WTC11 (cell line): ENCODE results near the gene C1QTNF6. TPM values are rescaled to one million over a fixed set of nuclear protein-coding genes. Genes with fewer than 3 reads are reported as not detected.

Experiments
- ATAC-seq: fragments of 200-7000 bp; cut with Tn5 transposase; 2 replicates; pipeline ENCODE4 v1.10.0; 2021; ENCODE audit warnings: mild to moderate bottlenecking, moderate library complexity
- CTCF ChIA-PET: fragments of 300-600 bp; sonication (Branson Sonifier 250); formaldehyde crosslinking; loops from one replicate; lab custom pipeline; 2021; ENCODE audit warnings: antibody characterized with exemption; lab: Charles Lee
- POLR2A ChIA-PET: fragments of 350-600 bp; sonication (Branson Sonifier 250); formaldehyde crosslinking; loops from one replicate; lab custom pipeline; 2021; ENCODE audit warnings: antibody characterized with exemption; lab: Charles Lee
- DNase-seq: peaks from one replicate; pipeline ENCODE4 v3.0.0; 2021; ENCODE audit warnings: low spot score
- H3K27ac Mint-ChIP-seq: 2 replicates; pipeline ENCODE4 v1.8.0; 2021; ENCODE audit warnings: mixed read lengths
- H3K27me3 Mint-ChIP-seq: 2 replicates; pipeline ENCODE4 v1.8.0; 2021; ENCODE audit warnings: low read depth, mild to moderate bottlenecking, moderate library complexity, mixed read lengths
- H3K36me3 Mint-ChIP-seq: 2 replicates; pipeline ENCODE4 v1.8.0; 2021; ENCODE audit warnings: mixed read lengths
- H3K4me1 Mint-ChIP-seq: 2 replicates; pipeline ENCODE4 v1.8.0; 2022; ENCODE audit warnings: mixed read lengths
- H3K4me3 Mint-ChIP-seq: 2 replicates; pipeline ENCODE4 v1.8.0; 2021; ENCODE audit warnings: mild to moderate bottlenecking, moderate library complexity, mixed read lengths
- H3K9me3 Mint-ChIP-seq: 2 replicates; pipeline ENCODE4 v1.8.0; 2021; ENCODE audit warnings: mixed read lengths
- CREB1 ChIP-seq: sonication (generic); formaldehyde crosslinking; IDR thresholded peaks from 2 replicates; pipeline ENCODE4 v1.8.0; 2023; ENCODE audit warnings: mild to moderate bottlenecking, missing genetic modification reagents
- JAZF1 ChIP-seq: fragments of 250-450 bp; sonication (Bioruptor Pico); IDR thresholded peaks from 2 replicates; pipeline ENCODE4 v1.9.0; 2021; ENCODE audit warnings: moderate library complexity, mild to moderate bottlenecking, inconsistent platforms
- NFATC4 ChIP-seq: fragments of 250-450 bp; sonication (Bioruptor Pico); IDR thresholded peaks from 2 replicates; pipeline ENCODE4 v1.9.0; 2021; ENCODE audit warnings: mild to moderate bottlenecking
- NFYB ChIP-seq: sonication (generic); formaldehyde crosslinking; conservative IDR thresholded peaks from 2 replicates; pipeline ENCODE4 v1.8.0; 2022; ENCODE audit warnings: low read depth, missing genetic modification reagents
- NR3C1 ChIP-seq: sonication (generic); formaldehyde crosslinking; conservative IDR thresholded peaks from 2 replicates; pipeline ENCODE4 v1.8.1; 2023; ENCODE audit warnings: low read depth, mild to moderate bottlenecking, missing genetic modification reagents
- ZBTB21 ChIP-seq: sonication (generic); formaldehyde crosslinking; IDR thresholded peaks from 2 replicates; pipeline ENCODE4 v1.8.1; 2023; ENCODE audit warnings: mild to moderate bottlenecking, missing genetic modification reagents, borderline replicate concordance
- ZNF219 ChIP-seq: sonication (generic); formaldehyde crosslinking; IDR thresholded peaks from 2 replicates; pipeline ENCODE4 v1.8.0; 2023; ENCODE audit warnings: missing genetic modification reagents, mild to moderate bottlenecking, borderline replicate concordance
- ZNF232 ChIP-seq: sonication (generic); formaldehyde crosslinking; IDR thresholded peaks from 2 replicates; pipeline ENCODE4 v1.8.0; 2022; ENCODE audit warnings: mild to moderate bottlenecking, missing genetic modification reagents
- total RNA-seq: library from RNA; stranded (reverse); gene quantifications from 3 replicates; pipeline ENCODE4 v1.2.3, GENCODE V29; 2021
- TF ChIP-seq, protein P1 (sequence below): fragments of 250-450 bp; sonication (Bioruptor Pico); conservative IDR thresholded peaks from 2 replicates; pipeline ENCODE4 v1.9.0; 2021; ENCODE audit warnings: mild to moderate bottlenecking
- TF ChIP-seq, protein P2 (sequence below): fragments of 250-450 bp; sonication (Bioruptor Pico); IDR thresholded peaks from 2 replicates; pipeline ENCODE4 v1.9.0; 2021; ENCODE audit warnings: mild to moderate bottlenecking, borderline replicate concordance
- TF ChIP-seq, protein P3 (sequence below): sonication (generic); formaldehyde crosslinking; IDR thresholded peaks from 2 replicates; pipeline ENCODE4 v1.8.1; 2022; ENCODE audit warnings: low read depth, missing genetic modification reagents, borderline replicate concordance
- TF ChIP-seq, protein P4 (sequence below): sonication (generic); formaldehyde crosslinking; IDR thresholded peaks from 2 replicates; pipeline ENCODE4 v1.8.1; 2023; ENCODE audit warnings: mild to moderate bottlenecking, missing genetic modification reagents, moderate library complexity
- TF ChIP-seq, protein P5 (sequence below): fragments of 250-450 bp; sonication (Bioruptor Pico); IDR thresholded peaks from 2 replicates; pipeline ENCODE4 v1.9.0; 2021; ENCODE audit warnings: mild to moderate bottlenecking

Gene C1QTNF6
- total RNA-seq, 1 experiment from 2014 or later = 5.9 TPM

DNA sequence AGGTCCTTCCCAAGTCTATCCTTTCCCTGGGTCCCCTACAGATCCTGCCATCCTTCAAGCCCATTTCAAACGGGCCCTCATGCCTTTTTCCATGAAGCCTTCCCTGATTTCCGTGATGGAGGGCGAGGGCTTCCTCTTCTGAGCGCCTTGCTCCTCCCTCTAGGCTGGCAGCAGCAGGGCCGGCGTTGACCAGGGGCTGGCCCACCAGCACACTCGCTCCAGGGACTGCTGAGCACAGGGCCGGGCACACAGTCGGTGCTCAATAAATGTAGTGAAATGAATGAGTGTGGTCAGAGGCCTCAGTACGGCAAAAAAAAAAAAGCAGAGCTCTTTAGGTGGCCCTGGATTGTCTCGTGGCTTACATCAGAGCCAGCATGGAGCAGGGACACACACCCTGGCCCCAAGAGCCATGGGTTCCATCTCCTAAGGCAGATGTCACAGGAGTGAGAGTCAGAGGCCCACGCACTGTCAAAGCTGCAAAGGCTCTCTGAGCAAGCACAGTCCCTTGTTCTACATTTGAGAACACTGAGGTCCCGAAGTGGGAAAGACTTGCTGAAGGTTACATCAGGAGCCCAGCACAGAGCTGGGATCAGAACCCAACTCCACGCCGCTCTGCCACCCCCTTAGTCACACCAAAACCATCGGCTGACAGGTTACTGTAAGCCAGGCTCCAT, 41.4 kb downstream of the C1QTNF6 start:
- Mint-ChIP-seq H3K9me3 (peaks cover 11% of the 10 kb centered on the region), H3K27ac (no peak overlapping the region), H3K4me1 (peaks cover 15% of the 10 kb centered on the region)
- no peak for DNase-seq
- CTCF ChIA-PET = interaction anchor here (0.6 to 2.2 kb wide), 7 partner anchors 20 to 1717 kb away, joined by 3 to 13 read pairs (median 5); no protein-coding TSS in a partner anchor
- TF ChIP-seq, protein P1, sequence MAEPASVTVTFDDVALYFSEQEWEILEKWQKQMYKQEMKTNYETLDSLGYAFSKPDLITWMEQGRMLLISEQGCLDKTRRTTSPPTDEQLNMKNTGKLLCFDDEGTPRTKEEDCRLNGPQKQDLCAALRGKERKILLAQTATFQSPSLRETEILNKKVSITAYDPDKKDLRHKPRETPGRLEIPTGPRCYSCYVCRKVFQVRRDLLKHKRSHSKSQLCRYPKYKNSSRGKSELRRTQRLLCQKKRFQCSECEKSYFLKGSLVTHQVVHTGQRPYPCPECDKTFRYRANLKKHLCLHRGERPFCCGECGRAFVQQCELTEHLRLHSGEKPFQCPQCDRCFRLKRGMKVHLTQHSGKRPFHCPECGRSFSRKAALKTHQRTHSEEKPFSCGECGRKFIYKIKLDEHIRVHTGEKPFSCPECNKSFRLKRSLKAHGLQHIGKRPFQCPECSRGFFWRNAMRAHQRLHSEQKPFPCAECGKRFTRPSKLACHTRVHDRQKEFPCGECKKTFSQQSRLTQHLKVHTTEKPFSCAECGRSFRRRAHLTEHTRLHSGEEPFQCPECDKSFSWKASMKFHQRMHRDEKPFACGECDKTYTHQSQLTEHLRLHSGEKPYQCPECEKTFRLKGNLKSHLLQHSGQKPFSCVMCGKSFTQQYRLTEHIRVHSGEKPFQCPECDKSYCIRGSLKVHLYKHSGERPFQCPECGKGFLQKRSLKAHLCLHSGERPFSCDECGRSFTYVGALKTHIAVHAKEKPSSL (CRISPR knock-in tag) = no peak
- TF ChIP-seq ZNF232 = no peak
- TF ChIP-seq ZNF219 (CRISPR knock-in tag) = no peak
- TF ChIP-seq, protein P2, sequence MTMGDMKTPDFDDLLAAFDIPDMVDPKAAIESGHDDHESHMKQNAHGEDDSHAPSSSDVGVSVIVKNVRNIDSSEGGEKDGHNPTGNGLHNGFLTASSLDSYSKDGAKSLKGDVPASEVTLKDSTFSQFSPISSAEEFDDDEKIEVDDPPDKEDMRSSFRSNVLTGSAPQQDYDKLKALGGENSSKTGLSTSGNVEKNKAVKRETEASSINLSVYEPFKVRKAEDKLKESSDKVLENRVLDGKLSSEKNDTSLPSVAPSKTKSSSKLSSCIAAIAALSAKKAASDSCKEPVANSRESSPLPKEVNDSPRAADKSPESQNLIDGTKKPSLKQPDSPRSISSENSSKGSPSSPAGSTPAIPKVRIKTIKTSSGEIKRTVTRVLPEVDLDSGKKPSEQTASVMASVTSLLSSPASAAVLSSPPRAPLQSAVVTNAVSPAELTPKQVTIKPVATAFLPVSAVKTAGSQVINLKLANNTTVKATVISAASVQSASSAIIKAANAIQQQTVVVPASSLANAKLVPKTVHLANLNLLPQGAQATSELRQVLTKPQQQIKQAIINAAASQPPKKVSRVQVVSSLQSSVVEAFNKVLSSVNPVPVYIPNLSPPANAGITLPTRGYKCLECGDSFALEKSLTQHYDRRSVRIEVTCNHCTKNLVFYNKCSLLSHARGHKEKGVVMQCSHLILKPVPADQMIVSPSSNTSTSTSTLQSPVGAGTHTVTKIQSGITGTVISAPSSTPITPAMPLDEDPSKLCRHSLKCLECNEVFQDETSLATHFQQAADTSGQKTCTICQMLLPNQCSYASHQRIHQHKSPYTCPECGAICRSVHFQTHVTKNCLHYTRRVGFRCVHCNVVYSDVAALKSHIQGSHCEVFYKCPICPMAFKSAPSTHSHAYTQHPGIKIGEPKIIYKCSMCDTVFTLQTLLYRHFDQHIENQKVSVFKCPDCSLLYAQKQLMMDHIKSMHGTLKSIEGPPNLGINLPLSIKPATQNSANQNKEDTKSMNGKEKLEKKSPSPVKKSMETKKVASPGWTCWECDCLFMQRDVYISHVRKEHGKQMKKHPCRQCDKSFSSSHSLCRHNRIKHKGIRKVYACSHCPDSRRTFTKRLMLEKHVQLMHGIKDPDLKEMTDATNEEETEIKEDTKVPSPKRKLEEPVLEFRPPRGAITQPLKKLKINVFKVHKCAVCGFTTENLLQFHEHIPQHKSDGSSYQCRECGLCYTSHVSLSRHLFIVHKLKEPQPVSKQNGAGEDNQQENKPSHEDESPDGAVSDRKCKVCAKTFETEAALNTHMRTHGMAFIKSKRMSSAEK (CRISPR knock-in tag) = no peak
- TF ChIP-seq, protein P3, sequence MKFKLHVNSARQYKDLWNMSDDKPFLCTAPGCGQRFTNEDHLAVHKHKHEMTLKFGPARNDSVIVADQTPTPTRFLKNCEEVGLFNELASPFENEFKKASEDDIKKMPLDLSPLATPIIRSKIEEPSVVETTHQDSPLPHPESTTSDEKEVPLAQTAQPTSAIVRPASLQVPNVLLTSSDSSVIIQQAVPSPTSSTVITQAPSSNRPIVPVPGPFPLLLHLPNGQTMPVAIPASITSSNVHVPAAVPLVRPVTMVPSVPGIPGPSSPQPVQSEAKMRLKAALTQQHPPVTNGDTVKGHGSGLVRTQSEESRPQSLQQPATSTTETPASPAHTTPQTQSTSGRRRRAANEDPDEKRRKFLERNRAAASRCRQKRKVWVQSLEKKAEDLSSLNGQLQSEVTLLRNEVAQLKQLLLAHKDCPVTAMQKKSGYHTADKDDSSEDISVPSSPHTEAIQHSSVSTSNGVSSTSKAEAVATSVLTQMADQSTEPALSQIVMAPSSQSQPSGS = no peak
- TF ChIP-seq, protein P4, sequence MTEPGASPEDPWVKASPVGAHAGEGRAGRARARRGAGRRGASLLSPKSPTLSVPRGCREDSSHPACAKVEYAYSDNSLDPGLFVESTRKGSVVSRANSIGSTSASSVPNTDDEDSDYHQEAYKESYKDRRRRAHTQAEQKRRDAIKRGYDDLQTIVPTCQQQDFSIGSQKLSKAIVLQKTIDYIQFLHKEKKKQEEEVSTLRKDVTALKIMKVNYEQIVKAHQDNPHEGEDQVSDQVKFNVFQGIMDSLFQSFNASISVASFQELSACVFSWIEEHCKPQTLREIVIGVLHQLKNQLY (CRISPR knock-in tag) = no peak
- TF ChIP-seq, all 79 proteins: peak for 0
- POLR2A ChIA-PET = interaction anchor here (0.5 kb wide), 1 partner anchor 940 kb away, joined by 4 read pairs; no protein-coding TSS in a partner anchor
- ATAC-seq = no peak
- Mint-ChIP-seq H3K36me3 (no peaks in the 10 kb centered on the region), H3K27me3 (no peaks in the 10 kb centered on the region; the same call in none of the 2 replicates), H3K4me3 (no peak overlapping the region)

DNA sequence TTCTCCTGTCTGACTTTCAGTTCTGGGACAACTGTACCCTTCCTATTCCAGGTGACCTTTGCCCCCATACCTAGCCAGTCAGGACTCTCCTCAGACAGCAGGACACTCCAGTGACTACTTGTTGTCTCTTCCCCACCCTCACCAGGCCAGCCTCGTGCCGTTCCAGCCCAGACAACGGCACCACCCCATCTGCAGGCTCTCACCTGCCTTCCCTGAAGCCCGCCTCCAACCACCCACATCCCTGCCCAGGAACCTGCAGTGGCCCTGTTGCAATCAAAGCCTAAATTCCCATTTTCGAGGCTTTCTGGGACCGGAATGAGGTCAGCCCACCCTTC, 42.0 kb downstream of the C1QTNF6 start:
- peaks cover 5% of the 10 kb centered on the region for H3K9me3 Mint-ChIP-seq
- no peaks in the 10 kb centered on the region for H3K36me3 Mint-ChIP-seq
- no peak overlapping the region for H3K27ac Mint-ChIP-seq
- H3K4me3 Mint-ChIP-seq = no peak overlapping the region
- ChIA-PET CTCF (interaction anchor here (0.6 to 2.2 kb wide), 6 partner anchors 19 to 624 kb away, joined by 3 to 13 read pairs (median 4); no protein-coding TSS in a partner anchor), POLR2A (no interaction called here)
- DNase-seq = no peak
- peaks cover 15% of the 10 kb centered on the region for H3K4me1 Mint-ChIP-seq
- no peaks in the 10 kb centered on the region; the same call in none of the 2 replicates for H3K27me3 Mint-ChIP-seq
- ATAC-seq = no peak
- TF ChIP-seq JAZF1 = no peak

DNA sequence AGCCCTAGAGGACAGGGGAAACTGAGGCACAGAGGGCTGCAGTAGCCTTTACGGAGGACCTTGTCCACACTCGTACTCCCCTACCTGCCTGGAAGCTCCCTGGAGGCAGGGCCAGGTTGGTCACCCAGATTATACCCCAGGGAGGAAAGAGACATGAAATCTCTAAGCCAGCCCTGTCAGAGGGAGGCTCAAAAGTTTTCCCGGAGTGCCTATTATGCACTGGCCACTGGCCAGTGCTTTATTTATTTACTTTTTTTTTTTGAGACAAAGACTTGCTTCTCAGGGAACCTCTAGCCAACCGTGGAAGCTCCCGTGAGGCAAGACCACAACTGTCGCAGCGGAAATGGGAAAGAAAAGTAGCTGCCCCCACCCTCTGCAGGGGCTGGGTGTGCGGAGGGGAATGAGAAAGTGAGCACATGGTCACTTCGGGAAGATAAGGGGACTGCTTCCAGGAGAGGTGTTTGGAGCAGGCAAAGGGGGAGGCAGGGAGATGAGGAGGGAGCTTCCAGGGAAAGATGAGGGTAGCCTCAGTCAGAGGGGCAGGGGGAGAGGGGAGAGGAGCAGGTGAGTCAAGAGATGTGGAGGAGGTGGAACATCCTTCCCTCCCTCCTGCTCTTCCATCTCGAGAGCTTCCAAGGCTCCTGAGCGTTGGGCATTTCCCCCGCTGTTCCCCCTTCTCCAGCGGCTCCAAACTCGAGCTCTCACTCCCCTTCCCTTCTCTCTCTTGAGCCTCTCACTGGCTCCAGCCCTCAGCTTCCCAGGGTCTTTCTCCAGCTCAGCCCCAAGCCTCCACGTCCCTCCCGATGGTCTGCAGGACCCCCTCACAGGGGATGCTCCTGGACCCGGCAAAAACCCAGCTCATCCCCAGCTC, 42.6 kb downstream of the C1QTNF6 start:
- DNase-seq (no peak), ATAC-seq (no peak)
- CTCF ChIA-PET = interaction anchor here (0.6 to 2.2 kb wide), 9 partner anchors 19 to 625 kb away, joined by 3 to 13 read pairs (median 3); no protein-coding TSS in a partner anchor
- Mint-ChIP-seq H3K4me3 (no peak overlapping the region), H3K9me3 (no peaks in the 10 kb centered on the region), H3K36me3 (no peaks in the 10 kb centered on the region), H3K27me3 (no peaks in the 10 kb centered on the region; the same call in none of the 2 replicates), H3K4me1 (peaks cover 15% of the 10 kb centered on the region), H3K27ac (no peak overlapping the region)
- POLR2A ChIA-PET = no interaction called here
- TF ChIP-seq ZBTB21 (CRISPR knock-in tag) (no peak), NFATC4 (no peak), NFYB (no peak), NR3C1 (CRISPR knock-in tag) (no peak), CREB1 (no peak)
- TF ChIP-seq, protein P5, sequence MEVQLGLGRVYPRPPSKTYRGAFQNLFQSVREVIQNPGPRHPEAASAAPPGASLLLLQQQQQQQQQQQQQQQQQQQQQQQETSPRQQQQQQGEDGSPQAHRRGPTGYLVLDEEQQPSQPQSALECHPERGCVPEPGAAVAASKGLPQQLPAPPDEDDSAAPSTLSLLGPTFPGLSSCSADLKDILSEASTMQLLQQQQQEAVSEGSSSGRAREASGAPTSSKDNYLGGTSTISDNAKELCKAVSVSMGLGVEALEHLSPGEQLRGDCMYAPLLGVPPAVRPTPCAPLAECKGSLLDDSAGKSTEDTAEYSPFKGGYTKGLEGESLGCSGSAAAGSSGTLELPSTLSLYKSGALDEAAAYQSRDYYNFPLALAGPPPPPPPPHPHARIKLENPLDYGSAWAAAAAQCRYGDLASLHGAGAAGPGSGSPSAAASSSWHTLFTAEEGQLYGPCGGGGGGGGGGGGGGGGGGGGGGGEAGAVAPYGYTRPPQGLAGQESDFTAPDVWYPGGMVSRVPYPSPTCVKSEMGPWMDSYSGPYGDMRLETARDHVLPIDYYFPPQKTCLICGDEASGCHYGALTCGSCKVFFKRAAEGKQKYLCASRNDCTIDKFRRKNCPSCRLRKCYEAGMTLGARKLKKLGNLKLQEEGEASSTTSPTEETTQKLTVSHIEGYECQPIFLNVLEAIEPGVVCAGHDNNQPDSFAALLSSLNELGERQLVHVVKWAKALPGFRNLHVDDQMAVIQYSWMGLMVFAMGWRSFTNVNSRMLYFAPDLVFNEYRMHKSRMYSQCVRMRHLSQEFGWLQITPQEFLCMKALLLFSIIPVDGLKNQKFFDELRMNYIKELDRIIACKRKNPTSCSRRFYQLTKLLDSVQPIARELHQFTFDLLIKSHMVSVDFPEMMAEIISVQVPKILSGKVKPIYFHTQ (CRISPR knock-in tag) = no peak
